ENCODE data around the gene TACO1.

Gene TACO1

GRCh38 chr17:63596856-63597586, 3.7 kb upstream of the TACO1 start:
- no peak overlapping the region for H3K9ac ChIP-seq (ENCODE audit: low read length in 2 of 2)
- H3K27me3 ChIP-seq (ENCODE audit: control insufficient read depth in 1 of 2, insufficient read depth in 2 of 2, low read length in 2 of 2) = no peaks in the 10 kb centered on the region
- no peaks in the 10 kb centered on the region for H3K9me3 ChIP-seq (ENCODE audit: control insufficient read depth in 2 of 2, low read length in 2 of 2)
- no peak overlapping the region for H3K4me3 ChIP-seq (ENCODE audit: low read length in 2 of 2)
- H3K4me1 ChIP-seq (ENCODE audit: control insufficient read depth, insufficient read depth, low read length) = peaks cover 13% of the 10 kb centered on the region
- peaks cover 0 to 4% of the 10 kb centered on the region in 2 donors for H3K36me3 ChIP-seq (ENCODE audit: control insufficient read depth in 2 of 2, insufficient read depth in 2 of 2, low read length in 2 of 2)
- no peak overlapping the region for H3K27ac ChIP-seq (ENCODE audit: low read length)

- Histone ChIP-seq H3K36me3 (ENCODE audit: control insufficient read depth in 2 of 2, insufficient read depth in 2 of 2, low read length in 2 of 2) (peaks cover 0 to under 1% of the 10 kb centered on the region in 2 donors), H3K9ac (ENCODE audit: low read length in 2 of 2) (no peak overlapping the region), H3K9me3 (ENCODE audit: control insufficient read depth in 2 of 2, low read length in 2 of 2) (no peaks in the 10 kb centered on the region), H3K27ac (ENCODE audit: low read length) (no peak overlapping the region), H3K4me3 (ENCODE audit: low read length in 2 of 2) (no peak overlapping the region), H3K4me1 (ENCODE audit: control insufficient read depth, insufficient read depth, low read length) (peaks cover 13% of the 10 kb centered on the region), H3K27me3 (ENCODE audit: control insufficient read depth in 1 of 2, insufficient read depth in 2 of 2, low read length in 2 of 2) (no peaks in the 10 kb centered on the region)
These were observed 2.4 kb upstream of the TACO1 start for GRCh38 chr17:63598281-63598680.

GRCh38 chr17:63601439-63602371, 1.0 kb downstream of the TACO1 start:
- H3K4me1 ChIP-seq (ENCODE audit: control insufficient read depth, insufficient read depth, low read length) = peaks cover 13% of the 10 kb centered on the region
- peak overlapping the region; percentile 79 for H3K27ac ChIP-seq (ENCODE audit: low read length)
- H3K4me3 ChIP-seq (ENCODE audit: low read length in 2 of 2) = peak overlapping the region; percentile 77 to 92
- H3K9me3 ChIP-seq (ENCODE audit: control insufficient read depth in 2 of 2, low read length in 2 of 2) = no peaks in the 10 kb centered on the region
- peak overlapping the region; percentile 86 to 89 for H3K9ac ChIP-seq (ENCODE audit: low read length in 2 of 2)
- H3K27me3 ChIP-seq (ENCODE audit: control insufficient read depth in 1 of 2, insufficient read depth in 2 of 2, low read length in 2 of 2) = no peaks in the 10 kb centered on the region
- peaks cover 18 to 20% of the 10 kb centered on the region in 2 donors for H3K36me3 ChIP-seq (ENCODE audit: control insufficient read depth in 2 of 2, insufficient read depth in 2 of 2, low read length in 2 of 2)

- Histone ChIP-seq H3K4me1 (ENCODE audit: control insufficient read depth, insufficient read depth, low read length) (no peaks in the 10 kb centered on the region), H3K36me3 (ENCODE audit: control insufficient read depth in 2 of 2, insufficient read depth in 2 of 2, low read length in 2 of 2) (peaks cover 40 to 42% of the 10 kb centered on the region in 2 donors), H3K9ac (ENCODE audit: low read length in 2 of 2) (no peak overlapping the region), H3K9me3 (ENCODE audit: control insufficient read depth in 2 of 2, low read length in 2 of 2) (no peaks in the 10 kb centered on the region), H3K27me3 (ENCODE audit: control insufficient read depth in 1 of 2, insufficient read depth in 2 of 2, low read length in 2 of 2) (no peaks in the 10 kb centered on the region), H3K27ac (ENCODE audit: low read length) (no peak overlapping the region), H3K4me3 (ENCODE audit: low read length in 2 of 2) (no peak overlapping the region)
These were observed 9.3 kb downstream of the TACO1 start for GRCh38 chr17:63609816-63610573.

- H3K27me3 ChIP-seq (ENCODE audit: control insufficient read depth in 1 of 2, insufficient read depth in 2 of 2, low read length in 2 of 2) = no peaks in the 10 kb centered on the region
- no peak overlapping the region for H3K27ac ChIP-seq (ENCODE audit: low read length)
- H3K9ac ChIP-seq (ENCODE audit: low read length in 2 of 2) = no peak overlapping the region
- H3K4me3 ChIP-seq (ENCODE audit: low read length in 2 of 2) = no peak overlapping the region
- H3K36me3 ChIP-seq (ENCODE audit: control insufficient read depth in 2 of 2, insufficient read depth in 2 of 2, low read length in 2 of 2) = peaks cover 33 to 35% of the 10 kb centered on the region in 2 donors
- no peaks in the 10 kb centered on the region for H3K4me1 ChIP-seq (ENCODE audit: control insufficient read depth, insufficient read depth, low read length)
- no peaks in the 10 kb centered on the region for H3K9me3 ChIP-seq (ENCODE audit: control insufficient read depth in 2 of 2, low read length in 2 of 2)
These were observed 10.2 kb downstream of the TACO1 start for GRCh38 chr17:63610854-63611253.

- Histone ChIP-seq H3K9ac (ENCODE audit: low read length in 2 of 2) (no peak overlapping the region), H3K27ac (ENCODE audit: low read length) (no peak overlapping the region), H3K27me3 (ENCODE audit: control insufficient read depth in 1 of 2, insufficient read depth in 2 of 2, low read length in 2 of 2) (no peaks in the 10 kb centered on the region), H3K36me3 (ENCODE audit: control insufficient read depth in 2 of 2, insufficient read depth in 2 of 2, low read length in 2 of 2) (peaks cover 29 to 30% of the 10 kb centered on the region in 2 donors), H3K9me3 (ENCODE audit: control insufficient read depth in 2 of 2, low read length in 2 of 2) (no peaks in the 10 kb centered on the region), H3K4me1 (ENCODE audit: control insufficient read depth, insufficient read depth, low read length) (no peaks in the 10 kb centered on the region), H3K4me3 (ENCODE audit: low read length in 2 of 2) (no peak overlapping the region)
These were observed 10.7 kb downstream of the TACO1 start for GRCh38 chr17:63611354-63611753.

GRCh38 chr17:63613663-63614062, 13.0 kb downstream of the TACO1 start:
- H3K27ac ChIP-seq (ENCODE audit: low read length) = no peak overlapping the region
- no peak overlapping the region for H3K4me3 ChIP-seq (ENCODE audit: low read length in 2 of 2)
- peaks cover 8% of the 10 kb centered on the region in 2 donors for H3K36me3 ChIP-seq (ENCODE audit: control insufficient read depth in 2 of 2, insufficient read depth in 2 of 2, low read length in 2 of 2)
- H3K4me1 ChIP-seq (ENCODE audit: control insufficient read depth, insufficient read depth, low read length) = no peaks in the 10 kb centered on the region
- H3K9ac ChIP-seq (ENCODE audit: low read length in 2 of 2) = no peak overlapping the region
- H3K9me3 ChIP-seq (ENCODE audit: control insufficient read depth in 2 of 2, low read length in 2 of 2) = no peaks in the 10 kb centered on the region
- no peaks in the 10 kb centered on the region for H3K27me3 ChIP-seq (ENCODE audit: control insufficient read depth in 1 of 2, insufficient read depth in 2 of 2, low read length in 2 of 2)

GRCh38 chr17:63621229-63621683, 20.6 kb downstream of the TACO1 start:
- peak overlapping the region; percentile 70 to 85 for H3K9ac ChIP-seq (ENCODE audit: low read length in 2 of 2)
- no peaks in the 10 kb centered on the region for H3K9me3 ChIP-seq (ENCODE audit: control insufficient read depth in 2 of 2, low read length in 2 of 2)
- H3K4me1 ChIP-seq (ENCODE audit: control insufficient read depth, insufficient read depth, low read length) = peaks cover 13% of the 10 kb centered on the region
- H3K27me3 ChIP-seq (ENCODE audit: control insufficient read depth in 1 of 2, insufficient read depth in 2 of 2, low read length in 2 of 2) = no peaks in the 10 kb centered on the region
- H3K36me3 ChIP-seq (ENCODE audit: control insufficient read depth in 2 of 2, insufficient read depth in 2 of 2, low read length in 2 of 2) = no peaks in the 10 kb centered on the region
- peak overlapping the region; percentile 60 for H3K27ac ChIP-seq (ENCODE audit: low read length)
- peak overlapping the region; percentile 72 to 85 for H3K4me3 ChIP-seq (ENCODE audit: low read length in 2 of 2)

- peak within 1 kb of the TSS; percentile 80 to 85 for H3K9ac ChIP-seq (ENCODE audit: low read length in 2 of 2)
- H3K27ac ChIP-seq (ENCODE audit: low read length) = peak within 1 kb of the TSS; percentile 60
- peak within 1 kb of the TSS; percentile 83 to 85 for H3K4me3 ChIP-seq (ENCODE audit: low read length in 2 of 2)
- H3K4me1 ChIP-seq (ENCODE audit: control insufficient read depth, insufficient read depth, low read length) = peaks cover 13% of the 10 kb centered on the region
- no peaks in the 10 kb centered on the region for H3K9me3 ChIP-seq (ENCODE audit: control insufficient read depth in 2 of 2, low read length in 2 of 2)
- no peaks in the 10 kb centered on the region for H3K27me3 ChIP-seq (ENCODE audit: control insufficient read depth in 1 of 2, insufficient read depth in 2 of 2, low read length in 2 of 2)
- no peaks in the 10 kb centered on the region for H3K36me3 ChIP-seq (ENCODE audit: control insufficient read depth in 2 of 2, insufficient read depth in 2 of 2, low read length in 2 of 2)
These were observed 21.2 kb downstream of the TACO1 start, which contains the start of gene MAP3K3 for GRCh38 chr17:63621684-63622573. Gene MAP3K3 (plus strand): TSS chr17:63622417. CDS start chr17:63622760, 343 bp downstream.

Measured in stomach smooth muscle (tissue), 2 donors.